ENCODE data around the gene TSG101.

TSG101 gene

DNA sequence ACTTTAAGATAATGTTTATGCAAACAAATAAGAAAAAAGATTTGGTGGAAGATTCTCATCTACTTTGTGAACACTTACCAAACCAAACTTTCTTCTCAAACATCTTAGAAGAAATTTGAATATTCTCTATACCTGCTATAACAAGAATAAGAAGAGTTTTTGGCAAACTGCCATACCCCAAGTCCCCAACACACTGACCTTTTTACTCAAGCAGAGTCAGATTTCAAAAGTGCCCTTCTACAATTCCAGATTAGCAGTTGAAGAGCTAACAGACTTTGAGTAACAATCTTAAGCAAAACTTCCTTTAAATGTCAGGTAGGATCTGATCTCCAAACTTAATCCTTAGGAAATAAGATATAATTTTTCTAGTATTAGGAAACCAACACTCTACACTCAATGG is 33.9 kb downstream of the TSG101 start:
- no peak for DNase-seq

DNA sequence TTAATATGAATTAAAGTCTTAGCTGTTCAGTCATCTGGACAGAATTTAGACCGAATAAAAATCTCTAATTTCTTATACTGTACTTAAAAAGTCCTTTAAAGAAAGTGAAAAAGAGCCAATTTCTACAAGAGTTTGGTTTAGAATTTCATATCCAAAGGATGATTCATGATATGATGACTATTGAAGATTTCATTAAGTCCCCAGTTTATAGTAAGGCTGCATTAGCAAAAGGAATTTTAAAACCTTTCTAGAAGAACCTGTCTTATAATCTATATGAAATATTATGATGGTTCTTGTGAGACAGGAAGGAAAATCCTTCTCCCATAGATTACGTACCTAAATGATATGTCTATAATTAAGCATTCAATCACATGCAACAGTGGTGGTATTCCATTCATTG is 34.8 kb downstream of the TSG101 start:
- DNase-seq = no peak

DNA sequence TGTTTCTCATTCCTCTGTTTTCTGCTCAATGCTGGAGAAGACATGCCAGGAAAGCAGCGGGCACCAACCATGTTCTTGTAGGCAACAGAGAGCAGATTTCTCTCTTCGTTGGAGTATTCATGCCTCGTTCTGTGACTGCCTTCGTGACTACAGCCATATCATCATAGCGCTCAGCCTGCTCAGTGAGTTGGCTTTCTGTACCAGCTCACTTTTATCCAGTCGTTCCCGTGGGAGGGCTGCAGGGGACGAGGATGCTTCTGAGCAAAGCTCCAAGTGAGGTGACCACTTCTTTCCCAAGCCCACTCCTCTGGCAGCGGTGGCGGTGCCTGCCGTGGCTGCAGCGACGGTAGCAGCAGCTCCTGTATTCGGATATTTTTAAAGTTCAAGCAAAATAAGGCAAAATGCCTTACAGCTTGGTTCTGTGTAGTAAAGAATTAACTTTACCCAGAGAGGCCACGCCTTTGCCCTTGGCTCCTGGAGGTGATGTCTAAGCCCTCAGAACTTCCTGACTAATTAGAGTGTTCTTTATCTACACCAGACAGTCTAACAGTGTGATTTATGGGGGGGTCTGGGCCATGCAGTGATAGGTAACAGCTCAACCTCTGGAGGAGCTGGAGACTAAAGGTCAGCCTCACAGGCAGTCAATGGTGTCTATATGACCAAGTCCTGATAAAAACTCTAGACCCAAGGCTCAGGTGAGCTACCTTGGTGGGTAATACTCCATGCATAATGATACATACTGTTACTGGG is 35.8 kb downstream of the TSG101 start:
- no peak for DNase-seq

DNA sequence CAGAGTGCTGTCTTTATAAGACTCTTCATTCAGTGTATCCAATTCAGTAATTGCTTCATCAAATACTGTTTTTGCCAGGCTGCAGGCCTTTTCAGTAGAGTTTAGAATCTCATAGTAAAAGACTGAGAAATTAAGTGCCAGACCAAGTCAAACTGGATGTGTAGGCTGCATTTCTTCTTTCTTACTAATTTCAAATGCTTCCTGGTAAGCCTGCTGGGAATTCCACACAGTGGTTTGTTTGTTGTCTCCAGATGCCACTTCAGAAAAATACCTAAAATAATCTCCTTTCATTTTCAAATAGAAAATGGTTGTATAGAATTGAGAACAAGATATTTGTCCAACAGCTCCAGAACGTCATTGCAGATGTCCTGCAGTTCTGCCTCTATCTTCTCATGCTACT is 36.4 kb downstream of the TSG101 start:
- DNase-seq = no peak

DNA sequence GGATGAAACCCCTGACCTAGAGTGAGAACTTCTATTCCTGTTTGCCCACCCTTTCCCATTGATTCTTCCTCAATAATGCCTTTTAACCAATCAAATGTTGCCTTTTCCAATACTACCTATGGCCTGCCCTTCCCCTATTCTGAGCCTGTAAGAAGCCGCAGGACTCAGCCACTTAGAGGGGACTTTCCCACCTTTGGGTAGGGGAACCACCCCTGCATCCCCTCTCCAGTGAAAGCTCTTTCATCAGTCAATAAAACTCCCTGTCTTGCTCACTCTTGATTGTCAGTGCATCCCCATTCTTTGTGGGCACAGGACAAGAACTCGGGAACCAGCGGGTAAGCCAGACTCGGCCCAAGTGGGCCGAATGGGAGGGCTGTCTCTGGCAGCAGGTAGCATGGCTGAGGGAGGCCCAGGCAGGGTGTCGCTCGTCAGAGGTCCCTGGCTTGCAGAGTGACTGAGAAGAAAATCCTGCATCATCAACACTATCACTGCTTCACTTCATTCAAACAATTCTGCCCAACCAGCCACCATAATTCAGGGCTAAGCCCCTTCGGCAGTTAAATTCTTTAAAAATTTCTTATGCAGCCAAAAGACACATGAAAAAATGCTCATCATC is 40.7 kb downstream of the TSG101 start:
- DNase-seq = no peak

DNA sequence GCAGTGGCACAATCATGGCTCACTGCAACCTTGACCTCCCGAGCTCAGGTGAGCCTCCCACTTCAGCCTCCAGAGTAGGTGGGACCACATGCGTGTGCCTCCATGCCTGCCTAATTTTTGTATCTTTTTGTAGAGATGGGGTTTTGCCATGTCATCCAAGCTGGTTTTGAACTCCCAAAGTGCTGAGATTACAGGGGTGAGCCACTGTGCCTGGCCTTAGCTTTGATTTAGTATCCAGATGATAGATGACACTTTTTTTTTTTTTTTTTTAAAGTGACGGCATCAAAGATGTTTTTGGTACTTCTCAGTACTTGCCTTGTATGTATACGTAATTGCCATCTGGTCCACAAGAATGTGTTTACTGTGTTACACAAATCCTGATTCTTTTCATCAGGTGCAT is 47.7 kb downstream of the TSG101 start:
- DNase-seq = no peak

DNA sequence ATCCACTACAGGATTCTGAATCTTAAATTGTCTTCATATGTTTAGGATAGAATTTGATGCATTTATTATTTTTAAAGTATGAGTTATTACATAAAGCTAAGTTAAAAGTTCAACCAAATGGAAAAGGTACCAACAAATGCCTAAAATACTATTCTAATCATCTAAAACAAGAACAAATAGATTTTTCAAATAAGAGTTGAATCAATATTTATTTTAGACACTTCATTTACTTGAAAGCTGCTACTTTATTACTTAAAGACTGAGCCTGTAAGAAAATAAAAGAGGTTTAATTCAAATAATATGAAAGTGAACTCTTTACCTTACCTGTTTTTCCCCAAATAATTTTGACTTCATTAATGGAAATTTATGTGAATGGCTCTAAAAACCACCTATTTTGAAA is 54.2 kb downstream of the TSG101 start:
- no peak for DNase-seq

DNA sequence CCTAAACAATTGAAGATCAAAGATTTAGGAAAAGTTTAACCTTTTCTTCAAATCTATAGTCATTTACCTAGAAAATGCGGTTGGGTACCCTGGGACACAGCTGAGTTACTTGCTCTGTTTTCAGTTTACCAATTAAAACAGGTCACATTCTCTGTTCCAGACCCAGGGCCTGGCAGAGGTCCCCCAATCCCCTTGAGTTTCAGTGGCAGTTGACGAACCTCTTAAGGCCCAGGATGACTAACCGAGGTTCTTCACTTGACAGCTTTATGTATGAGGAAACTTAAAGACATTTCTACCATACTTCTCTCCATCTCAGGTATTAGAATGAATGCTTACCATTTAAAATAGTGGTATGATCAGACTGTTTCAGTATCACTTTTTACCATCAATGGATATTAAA is 54.7 kb downstream of the TSG101 start:
- no peak for DNase-seq

DNA sequence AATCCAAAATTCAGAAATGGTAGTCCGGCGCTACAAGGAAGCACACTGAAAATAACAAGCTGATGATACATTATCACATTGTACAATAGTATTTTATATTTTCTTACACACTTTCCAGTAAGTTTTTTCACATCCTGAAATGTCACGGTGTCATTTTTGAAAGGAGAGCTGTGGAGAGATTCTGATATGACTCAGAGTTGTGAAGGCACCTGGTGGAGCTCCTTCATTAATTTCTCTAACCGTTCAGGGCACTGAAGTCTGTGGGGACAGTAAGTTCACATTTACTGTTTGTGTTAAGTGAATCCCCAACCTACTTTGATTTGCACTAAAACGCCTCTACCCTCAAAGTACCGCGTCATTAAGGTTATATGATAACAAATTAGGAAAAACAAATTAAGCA is 57.8 kb downstream of the TSG101 start:
- no peak for DNase-seq

DNA sequence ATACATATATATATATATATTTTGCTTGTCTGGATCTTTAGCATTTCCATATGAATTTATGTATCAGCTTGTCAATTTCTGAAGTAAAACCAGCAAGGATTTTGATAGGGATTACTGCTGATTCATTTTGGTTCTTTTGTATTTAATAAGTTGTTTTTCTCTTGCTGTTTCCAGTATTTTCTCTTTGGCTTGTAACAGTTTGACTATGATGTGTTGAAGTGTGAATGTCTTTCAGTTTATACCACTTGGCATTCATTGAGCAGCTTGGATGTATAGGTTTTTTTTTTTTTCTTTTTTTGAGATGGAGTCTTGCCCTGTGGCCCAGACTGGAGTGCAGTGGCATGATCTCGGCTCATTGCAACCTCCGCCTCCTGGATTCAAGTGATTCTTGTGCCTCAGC is 58.7 kb downstream of the TSG101 start:
- no peak for DNase-seq

DNA sequence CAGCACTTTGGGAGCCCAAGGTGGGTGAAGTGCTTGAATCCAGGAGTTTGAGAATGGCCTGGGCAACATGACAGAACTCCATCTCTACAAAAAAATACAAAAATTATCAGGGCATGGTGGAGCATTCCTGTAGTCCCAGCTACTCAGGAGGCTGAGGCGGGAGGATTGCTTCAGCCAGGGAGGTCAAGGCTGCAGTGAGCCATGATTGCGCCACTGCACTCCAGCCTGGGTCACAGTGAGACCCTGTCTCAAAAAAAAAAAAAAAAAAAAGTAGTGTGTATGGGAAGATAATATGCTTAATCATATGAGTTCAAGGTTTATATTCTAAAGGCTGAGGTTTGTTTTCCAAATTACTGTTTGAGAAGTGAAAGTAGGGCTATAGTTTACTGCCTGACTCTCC is 60.3 kb downstream of the TSG101 start:
- DNase-seq = no peak

DNA sequence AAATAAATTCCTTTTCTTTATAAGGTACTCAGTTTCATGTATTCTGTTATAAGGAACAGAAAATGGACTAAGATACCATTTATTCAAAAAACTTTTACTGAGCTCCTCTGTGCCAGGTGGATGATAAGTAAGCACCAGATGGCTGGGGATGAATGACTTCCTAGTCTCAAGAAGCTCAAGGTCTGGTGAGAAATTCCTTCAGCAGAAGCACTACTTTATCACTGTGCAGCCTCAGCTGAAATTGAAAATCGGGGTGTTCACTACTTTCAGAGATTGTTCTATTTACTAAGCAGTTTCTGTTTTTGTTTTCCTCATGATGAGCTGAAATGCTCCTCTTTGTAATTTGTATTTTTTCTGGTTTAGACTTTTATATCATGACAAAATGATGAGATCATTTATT is 63.3 kb downstream of the TSG101 start:
- peak; percentile 25 for DNase-seq

DNA sequence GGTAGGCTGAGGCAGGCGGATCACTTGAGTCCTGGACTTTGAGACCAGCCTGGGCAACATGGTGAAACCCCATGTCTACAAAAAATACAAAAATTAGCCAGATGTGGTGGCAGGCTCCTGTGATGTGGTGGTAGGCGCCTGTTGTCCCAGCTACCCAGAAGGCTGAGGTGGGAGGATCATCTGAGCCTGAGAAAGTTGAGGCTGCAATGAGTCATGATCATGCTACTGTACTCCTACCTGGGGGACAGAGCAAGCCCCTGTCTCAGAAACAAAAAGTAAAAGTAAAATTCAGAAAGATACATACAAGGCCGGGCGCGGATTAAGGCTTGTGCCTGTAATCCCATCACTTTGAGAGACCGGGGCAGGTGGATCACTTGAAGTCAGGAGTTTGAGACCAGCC is 64.8 kb downstream of the TSG101 start:
- no peak for DNase-seq

DNA sequence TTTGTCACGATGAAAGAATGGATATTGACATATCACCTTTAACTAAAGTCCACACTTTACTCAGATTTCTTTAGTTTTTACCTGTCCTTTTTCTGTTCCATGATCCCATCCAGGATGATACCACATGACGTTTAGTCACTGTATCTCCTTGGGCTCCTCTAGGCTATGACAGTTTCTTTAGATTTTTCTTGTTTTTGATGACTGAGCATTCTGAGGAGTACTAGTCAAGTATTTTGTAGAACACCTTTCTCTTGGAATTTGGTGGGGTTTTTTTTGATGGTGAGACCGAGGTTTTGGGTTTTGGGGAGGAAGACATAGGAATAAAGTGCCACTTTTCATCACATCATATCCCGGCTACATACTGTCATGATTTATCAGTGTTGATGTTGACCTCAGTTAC is 67.1 kb downstream of the TSG101 start:
- DNase-seq = no peak

DNA sequence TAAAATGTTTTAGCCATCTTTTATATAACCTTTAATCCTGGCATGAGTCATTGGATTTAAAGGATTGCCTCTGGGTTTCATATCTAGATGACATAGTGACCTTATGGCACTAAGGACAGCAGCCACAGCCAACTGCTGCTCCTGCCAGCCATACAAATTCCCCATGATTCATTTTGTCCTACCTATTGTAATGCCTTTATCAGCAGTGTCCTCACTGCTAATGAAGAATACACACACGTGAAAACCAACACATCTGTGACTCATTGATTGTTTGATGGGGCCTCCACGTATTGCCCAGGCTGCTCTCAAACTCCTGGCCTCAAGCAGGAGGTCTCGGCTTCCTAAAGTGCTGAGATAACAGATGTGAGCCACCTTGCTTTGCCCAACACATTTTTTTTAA is 69.3 kb downstream of the TSG101 start:
- no peak for DNase-seq

DNA sequence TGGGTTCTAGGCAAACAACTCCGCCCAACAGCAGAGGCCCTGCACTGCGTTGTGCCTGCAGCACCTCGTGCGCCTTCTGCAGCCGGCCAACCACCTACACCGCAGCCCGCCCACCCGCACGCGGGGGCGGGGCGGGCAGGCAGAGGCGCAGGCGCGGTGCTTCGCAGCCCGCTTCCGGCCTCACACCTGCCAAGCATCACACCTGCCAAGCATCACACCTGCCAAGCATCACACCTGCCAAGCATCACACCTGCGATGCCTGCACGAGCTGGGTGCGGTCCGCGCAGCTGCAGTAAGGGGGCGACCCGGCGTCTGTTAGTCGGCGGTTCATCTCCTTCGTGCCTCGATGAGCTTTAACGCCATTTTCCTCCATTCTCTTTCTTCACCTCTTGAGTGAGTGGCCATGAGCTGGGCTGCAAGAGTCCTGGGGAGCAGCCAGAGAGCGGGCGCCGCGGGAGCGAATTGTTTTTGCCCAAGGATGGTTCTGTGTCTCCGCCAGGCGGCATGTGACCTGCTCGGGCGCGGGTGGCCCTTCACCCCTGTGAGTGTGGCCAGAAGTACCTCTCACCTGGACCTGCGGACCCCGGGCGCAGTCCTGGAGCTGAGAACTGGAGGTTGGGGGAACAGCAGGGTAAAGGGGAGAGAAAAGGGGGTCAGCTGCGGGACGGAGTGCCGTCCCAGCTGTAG is 70.9 kb downstream of the TSG101 start, which contains the start of gene LDHAL6A:
Gene LDHAL6A (plus strand): TSS at position 171 of the 687 bp plus-strand sequence. CDS start 825 bp downstream, outside the sequence.
- no peak for DNase-seq

DNA sequence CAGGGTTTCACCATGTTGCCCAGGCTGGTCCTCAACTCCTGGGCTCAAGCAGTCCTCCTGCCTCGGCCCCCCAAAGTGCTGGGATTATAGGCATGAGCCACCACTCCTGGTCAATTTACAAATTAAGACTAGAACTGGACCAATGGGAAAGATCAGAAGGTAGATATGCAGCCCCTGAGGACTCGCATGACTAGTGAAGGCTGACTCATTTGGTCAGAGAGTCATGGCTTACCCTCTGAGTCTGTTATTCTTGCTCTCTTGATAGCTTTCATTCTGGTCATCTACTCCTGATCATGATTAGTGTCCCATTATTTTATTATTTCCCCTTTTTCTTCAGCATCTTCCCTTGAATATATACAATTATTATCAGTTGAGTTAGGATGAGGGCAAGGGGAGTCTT is 73.8 kb downstream of the TSG101 start:
- no peak for DNase-seq

DNA sequence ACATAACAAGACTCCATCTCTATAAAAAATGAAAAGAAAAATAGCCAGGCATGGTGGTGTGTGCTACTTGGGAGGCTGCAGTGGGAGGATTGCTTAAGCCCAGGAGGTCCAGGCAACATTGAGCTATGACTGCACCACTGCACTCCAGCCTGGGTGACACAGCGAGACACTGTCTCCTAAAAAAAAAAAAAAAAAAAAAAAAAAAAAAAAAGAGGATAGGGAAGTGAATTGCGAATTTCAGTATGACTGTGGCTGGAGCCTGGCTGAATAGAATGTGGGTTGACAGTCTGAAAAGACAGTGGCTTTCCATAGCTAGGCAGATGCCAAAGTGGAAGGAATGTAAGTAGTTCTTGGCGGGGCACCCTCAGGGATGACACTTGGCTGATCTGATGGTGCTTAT is 77.5 kb downstream of the TSG101 start:
- DNase-seq = no peak

DNA sequence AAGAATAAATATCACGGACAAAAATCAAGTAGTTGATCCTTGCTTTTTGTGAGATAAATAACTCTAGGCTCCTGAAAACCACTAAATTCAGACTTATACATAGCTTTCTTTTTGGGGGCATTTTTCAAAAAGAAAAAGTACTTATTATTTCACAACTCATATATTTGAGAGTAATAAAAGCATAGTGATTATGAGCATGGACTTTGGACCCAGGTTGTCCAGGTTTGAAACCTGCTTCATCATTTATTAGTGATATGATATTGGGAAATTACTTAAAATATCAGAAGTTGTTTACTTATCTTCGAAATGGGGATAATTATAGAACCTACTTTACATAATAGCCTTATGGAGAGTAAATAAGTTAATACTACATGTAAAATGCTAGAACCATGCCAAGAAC is 88.1 kb downstream of the TSG101 start:
- no peak for DNase-seq

All from RPMI8226 (cell line).